Heart left ventricle (tissue), 16 donors: Measurements from ENCODE around the gene KRT6B. TPM values are rescaled to one million over a fixed set of nuclear protein-coding genes. Genes with fewer than 3 reads are reported as not detected.
"Not testable (repeated sequence)": the region's sequence is repeated elsewhere in the genome, so short reads cannot be mapped to it uniquely, and the experiment has no call there.

Experiments used
- ATAC-seq, 4 donors: fragments of 200-7000 bp; cut with Tn5 transposase; one replicate each; pipeline ENCODE4 v1.9.1; 2020 to 2022; ENCODE audit warnings: moderate library complexity in 4 of 4, mild to moderate bottlenecking in 3 of 4, moderate number of reproducible peaks in 1 of 4
- DNase-seq, 5 donors: peaks; one replicate each; pipeline ENCODE4 v3.0.0-alpha.2; 2020
- H3K27ac ChIP-seq, 12 donors: fragments of 200-600 bp; sonication (generic) in 4 of 12; one replicate each; pipeline versions ENCODE4 v1.5.0 to v1.8.0; 2016 to 2022; ENCODE audit warnings: mild to moderate bottlenecking in 2 of 12
- H3K27me3 ChIP-seq, 9 donors: fragments of 200-600 bp; sonication (generic) in 2 of 9; one replicate each; pipeline versions ENCODE4 v1.5.1 to v1.8.0; 2016 to 2022; ENCODE audit warnings: mild to moderate bottlenecking in 3 of 9
- H3K36me3 ChIP-seq, 9 donors: fragments of 200-600 bp; sonication (generic) in 2 of 9; one replicate each; pipeline versions ENCODE4 v1.5.0 to v1.8.0; 2018 to 2022; ENCODE audit warnings: mild to moderate bottlenecking in 2 of 9
- H3K4me1 ChIP-seq, 12 donors: fragments of 200-600 bp; sonication (generic) in 4 of 12; one replicate each; pipeline versions ENCODE4 v1.5.0 to v1.8.0; 2016 to 2022; ENCODE audit warnings: mild to moderate bottlenecking in 3 of 12
- H3K4me3 ChIP-seq, 12 donors: fragments of 200-600 bp; sonication (generic) in 4 of 12; one replicate each; pipeline versions ENCODE4 v1.5.0 to v1.8.0; 2017 to 2022; ENCODE audit warnings: mild to moderate bottlenecking in 9 of 12, moderate library complexity in 4 of 12
- H3K9me3 ChIP-seq, 12 donors: fragments of 200-600 bp; sonication (generic) in 4 of 12; one replicate each; pipeline versions ENCODE4 v1.5.0 to v1.8.0; 2016 to 2022; ENCODE audit warnings: mild to moderate bottlenecking in 1 of 12
- CTCF ChIP-seq, 12 donors: fragments of 200-600 bp; sonication (generic) in 4 of 12; IDR thresholded peaks; one replicate each; pipeline versions ENCODE4 v1.5.0 to v1.8.0; 2018 to 2022; ENCODE audit warnings: antibody characterized with exemption in 12 of 12, mild to moderate bottlenecking in 5 of 12
- POLR2A ChIP-seq, 2 donors: fragments of 450-650 bp; IDR thresholded peaks; one replicate each; pipeline ENCODE4 v1.6.1; 2017; ENCODE audit warnings: antibody characterized with exemption in 2 of 2, mild to moderate bottlenecking in 2 of 2, moderate library complexity in 2 of 2
- WGBS, 4 donors: extraction: QIAGEN DNeasy Blood & Tissue Kit in 2 of 4; methylation state at CpG; one replicate each; pipeline versions ENCODE4 v1.1.5 to v1.1.7; 2013 to 2018; 5-methylcytosine and 5-hydroxymethylcytosine counted together
- intact Hi-C, 10 donors: fragments of 100-400 bp; cut with DNase I; formaldehyde crosslinking; loops; one replicate each; pipeline versions ENCODE4 v1.11.1 to v1.14.2; 2022
- long read RNA-seq, 3 donors: library from polyadenylated mRNA; unstranded; transcript quantifications; one replicate each; pipeline ENCODE4 v2.0.0, GENCODE V29; 2020 to 2021
- polyA plus RNA-seq, 2 donors: library from polyadenylated mRNA; stranded (reverse); fragments of 200-250 nt; gene quantifications; one replicate each; pipeline ENCODE4 v1.2.3, GENCODE V29; 2013
- total RNA-seq, 9 donors: library from RNA; depleted of rRNA in 2 of 9; stranded (reverse); fragments of >200 nt in 2 of 9; fragmentation: NEBNext Ultra II Directional in 3 of 9; extraction: Animal tissue kit (Norgen Biotek cat#: 25700) in 3 of 9; gene quantifications; one replicate each; pipeline versions ENCODE4 v1.1.0 to v1.2.4, GENCODE V29; 2016 to 2023
- donor health status: ischemic (EF 13 %, LVEDD 7.1; RV severe dilation, severe dysfunction).
- donor health status: healthy with polysubstance abuse.
- donor health status: DM: no; HTN: yes; CAD: no.
- donor health status: DM: no; HTN: no; CAD: no.
- donor health status: ischemic (EF 25% LVEDD 6.9; RV normal size, moderate dysfunction).
- donor health status: ischemic (EF 25% LVEDD 5.7; RV mildly dilated, moderate dysfunction).
- donor health status: healthy.
- donor health status: DM: yes; HTN: yes; CAD: no.
- donor health status: ischemic (EF 35%, LVEDD 5.7; RV mildly dilated, moderate dysfunction).
- donor health status: nonischemic (EF 11% LVEDD 7.7; RV severe dilation, severe dysfunction).
- donor health status: DM: yes; HTN: yes; CAD: no.
- donor health status: PGD.
- donor health status: ischemic (EF 29% LVEDD 5.4; RV normal size, mild dysfunction).
- donor health status: nonischemic (EF 23%, LVEDD 6.1; RV moderate dilation, normal function).

Gene KRT6B
- total RNA-seq: not detected
- not detected for polyA plus RNA-seq
- long read RNA-seq, donor 1: 0 reads
- long read RNA-seq, donor 2: 0 reads
- long read RNA-seq, donor 3: 0 reads

- TF ChIP-seq CTCF (IDR thresholded peaks at IDR 0.05) (no peak), POLR2A (IDR thresholded peaks at IDR 0.05) (no peak)
- Histone ChIP-seq H3K4me3 (no peak within 1 kb of the TSS), H3K9me3 (no peaks in the 10 kb centered on the region), H3K36me3 (no peaks in the 10 kb centered on the region), H3K27ac (no peak within 1 kb of the TSS), H3K4me1 (no peaks in the 10 kb centered on the region), H3K27me3 (peaks cover 0 to 3% (median 0%) of the 10 kb centered on the region in 9 donors)
- no peak for DNase-seq
- WGBS, 4 donors: 82 to 92% (median 90%) methylated on average over 6 of the region's 6 CpGs
- no peak for ATAC-seq
- intact Hi-C loops: no loop called here
Measured at GRCh38 chr12:52452101-52452500, at the start of gene KRT6B. TSS of gene KRT6B (minus strand) at chr12:52452146. CDS start at chr12:52452078, 68 bp downstream.

- ATAC-seq: no peak
- intact Hi-C loops: loop anchor here in 4 of 10 donors (10.0 kb wide), 2 partner anchors 117 to 347 kb away; partner anchors contain the start of gene KRT84 (in 1 of the 4)
Measured at GRCh38 chr12:52501490-52501889, 49.5 kb upstream of the KRT6B start.

GRCh38 chr12:52500574-52500973 lies 48.6 kb upstream of the KRT6B start:
- intact Hi-C loops: loop anchor here in 4 of 10 donors (10.0 kb wide), 2 partner anchors 116 to 346 kb away; partner anchors contain the start of gene KRT84 (in 1 of the 4)
- 79 to 85% (median 82%) methylated on average over 6 of the region's 6 CpGs for WGBS, 4 donors
- H3K27ac ChIP-seq, H3K36me3 ChIP-seq, H3K4me3 ChIP-seq, DNase-seq, ATAC-seq, H3K9me3 ChIP-seq: not testable (repeated sequence)
- peaks cover 0 to 10% (median under 1%) of the 10 kb centered on the region in 12 donors for H3K4me1 ChIP-seq
- peaks cover 0 to 16% (median 0%) of the 10 kb centered on the region in 9 donors for H3K27me3 ChIP-seq

More at GRCh38 chr12:52501490-52501889, 49.5 kb upstream of the KRT6B start:
- Histone ChIP-seq H3K27ac (no peak overlapping the region), H3K4me1 (peaks cover 0 to 1% (median 0%) of the 10 kb centered on the region in 12 donors), H3K9me3 (peaks cover 0 to 8% (median 0%) of the 10 kb centered on the region in 12 donors), H3K36me3 (no peaks in the 10 kb centered on the region), H3K4me3 (no peak overlapping the region), H3K27me3 (peaks cover 0 to 19% (median 0%) of the 10 kb centered on the region in 9 donors)
- TF ChIP-seq CTCF (IDR thresholded peaks at IDR 0.05): no peak
- no peak for TF ChIP-seq POLR2A (IDR thresholded peaks at IDR 0.05)
- 83 to 91% (median 90%) methylated on average over 7 of the region's 7 CpGs for WGBS, 4 donors
- DNase-seq: no peak

GRCh38 chr12:52499806-52500560 lies 48.0 kb upstream of the KRT6B start:
- Histone ChIP-seq H3K4me3 (no peak overlapping the region), H3K36me3 (no peaks in the 10 kb centered on the region), H3K27ac (no peak overlapping the region), H3K4me1 (peaks cover 0 to 16% (median 1%) of the 10 kb centered on the region in 12 donors), H3K27me3 (peaks cover 0 to 11% (median 0%) of the 10 kb centered on the region in 9 donors), H3K9me3 (peaks cover 0 to 8% (median 0%) of the 10 kb centered on the region in 12 donors)
- TF ChIP-seq POLR2A (IDR thresholded peaks at IDR 0.05): no peak
- no peak for TF ChIP-seq CTCF (IDR thresholded peaks at IDR 0.05)
- WGBS, 4 donors: 81 to 87% (median 86%) methylated on average over 5 of the region's 5 CpGs
- intact Hi-C loops: loop anchor here in 5 of 10 donors (10.0 kb wide), 3 partner anchors 85 to 345 kb away; partner anchors contain the start of gene KRT84 (in 1 of the 5)
- ATAC-seq: no peak
- no peak for DNase-seq
